ENCODE measurements around the gene ASPSCR1. TPM values are rescaled to one million over a fixed set of nuclear protein-coding genes. Genes with fewer than 3 reads are reported as not detected.
A peak's percentile ranks its signal among the peaks of the same experiment; 100 is the strongest.

Gene ASPSCR1
- total RNA-seq, 1 donor from 2014 or later: 30.4 TPM

DNA sequence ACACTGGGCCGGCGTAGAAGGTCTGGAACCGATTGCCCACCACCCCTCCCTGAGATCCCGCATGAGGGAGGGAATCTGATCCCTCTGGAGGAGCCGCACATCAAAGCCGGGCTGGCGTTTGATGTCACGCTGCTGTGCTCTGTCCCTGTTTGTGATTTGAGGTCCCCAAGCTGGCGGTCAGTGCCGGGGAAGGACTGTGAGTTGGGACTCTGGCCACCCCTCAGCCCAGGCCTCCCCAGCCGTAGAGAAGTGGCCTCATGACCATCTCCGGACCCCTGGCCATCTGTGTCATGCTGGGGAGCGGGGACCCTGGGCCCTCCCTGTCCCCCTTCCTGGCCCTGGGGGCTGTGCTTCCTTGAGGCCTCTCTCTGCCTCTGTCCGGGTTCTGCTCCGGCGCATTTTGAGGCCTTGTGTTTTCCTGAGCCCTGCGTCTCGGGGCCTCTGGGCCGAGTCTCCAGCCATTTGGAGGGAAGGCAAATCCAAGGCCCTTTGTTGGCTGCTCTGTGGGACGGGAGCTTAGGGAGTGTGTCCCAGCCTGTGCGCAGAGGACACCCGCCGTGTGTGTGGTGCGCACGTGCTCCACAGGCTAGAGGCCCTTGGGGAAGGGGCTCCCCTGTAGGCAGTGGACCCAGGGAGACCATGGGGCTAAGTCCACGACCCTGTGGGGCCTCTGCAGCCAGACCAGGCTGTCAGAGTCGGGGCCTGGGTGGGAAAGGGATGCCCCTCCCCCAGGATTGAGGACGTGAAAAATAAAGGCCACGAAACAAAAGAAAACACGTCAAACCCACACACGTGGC, 15.1 kb downstream of the ASPSCR1 start:
- TF ChIP-seq, protein P1, sequence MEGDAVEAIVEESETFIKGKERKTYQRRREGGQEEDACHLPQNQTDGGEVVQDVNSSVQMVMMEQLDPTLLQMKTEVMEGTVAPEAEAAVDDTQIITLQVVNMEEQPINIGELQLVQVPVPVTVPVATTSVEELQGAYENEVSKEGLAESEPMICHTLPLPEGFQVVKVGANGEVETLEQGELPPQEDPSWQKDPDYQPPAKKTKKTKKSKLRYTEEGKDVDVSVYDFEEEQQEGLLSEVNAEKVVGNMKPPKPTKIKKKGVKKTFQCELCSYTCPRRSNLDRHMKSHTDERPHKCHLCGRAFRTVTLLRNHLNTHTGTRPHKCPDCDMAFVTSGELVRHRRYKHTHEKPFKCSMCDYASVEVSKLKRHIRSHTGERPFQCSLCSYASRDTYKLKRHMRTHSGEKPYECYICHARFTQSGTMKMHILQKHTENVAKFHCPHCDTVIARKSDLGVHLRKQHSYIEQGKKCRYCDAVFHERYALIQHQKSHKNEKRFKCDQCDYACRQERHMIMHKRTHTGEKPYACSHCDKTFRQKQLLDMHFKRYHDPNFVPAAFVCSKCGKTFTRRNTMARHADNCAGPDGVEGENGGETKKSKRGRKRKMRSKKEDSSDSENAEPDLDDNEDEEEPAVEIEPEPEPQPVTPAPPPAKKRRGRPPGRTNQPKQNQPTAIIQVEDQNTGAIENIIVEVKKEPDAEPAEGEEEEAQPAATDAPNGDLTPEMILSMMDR (IDR thresholded peaks at IDR 0.05): no peak
- H3K4me3 Mint-ChIP-seq (ENCODE audit: unreplicated experiment): no peak overlapping the region
- DNase-seq (ENCODE audit: low spot score): peak; percentile 81

DNA sequence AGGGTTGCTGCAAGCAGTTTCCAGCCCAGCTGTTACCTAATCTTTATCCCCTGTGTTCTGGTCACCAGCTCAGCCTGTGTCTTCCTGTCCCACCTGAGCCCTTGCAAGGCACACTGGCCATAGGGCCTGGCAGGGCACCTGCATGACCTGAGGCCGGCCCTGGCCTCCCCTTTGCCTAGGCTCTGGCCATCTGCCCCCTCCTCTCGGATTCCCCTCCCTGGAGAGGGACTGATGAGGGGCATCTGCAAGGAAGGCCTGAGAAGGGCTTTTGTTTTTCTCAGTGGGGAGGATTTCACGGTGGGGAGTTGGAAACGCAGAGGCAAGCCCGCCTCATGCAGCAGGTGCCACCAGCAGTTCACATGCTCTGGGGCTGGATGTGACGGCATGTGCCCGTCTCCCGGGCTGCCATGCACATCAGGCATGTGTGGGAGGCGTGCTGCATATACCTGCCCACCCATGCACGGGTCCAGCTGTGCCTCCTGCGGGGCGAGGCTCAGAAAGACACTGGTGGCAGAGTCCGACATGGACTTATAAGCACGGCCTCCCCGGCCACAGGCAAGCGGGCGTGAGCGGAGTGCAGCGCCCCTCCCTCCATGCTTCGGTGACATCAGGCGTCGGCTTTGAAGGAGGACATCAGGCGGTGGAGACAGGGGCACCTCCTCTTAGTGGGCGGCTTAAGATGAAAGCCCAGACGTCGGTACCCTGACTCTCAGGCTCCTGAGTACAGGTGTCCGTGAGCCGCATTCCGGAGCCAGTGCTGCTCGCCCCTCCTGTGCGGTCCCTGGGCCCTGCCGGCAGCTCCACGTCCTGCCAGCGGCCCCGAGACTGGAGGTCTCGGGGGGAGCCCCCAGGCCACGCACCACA, 16.5 kb downstream of the ASPSCR1 start:
- Mint-ChIP-seq H3K27ac (ENCODE audit: unreplicated experiment) (no peak overlapping the region), H3K36me3 (ENCODE audit: low read depth) (peaks cover 11% of the 10 kb centered on the region), H3K9me3 (ENCODE audit: low read depth) (no peaks in the 10 kb centered on the region), H3K4me1 (ENCODE audit: low read depth) (peaks cover 17% of the 10 kb centered on the region), H3K27me3 (ENCODE audit: low read depth) (no peaks in the 10 kb centered on the region), H3K4me3 (ENCODE audit: unreplicated experiment) (no peak overlapping the region)
- peak; percentile 89 for DNase-seq (ENCODE audit: low spot score)
- TF ChIP-seq, protein P1 (IDR thresholded peaks at IDR 0.05): no peak

More for the DNA sequence above, 15.1 kb downstream of the ASPSCR1 start:
- H3K27ac Mint-ChIP-seq (ENCODE audit: unreplicated experiment): peak overlapping the region; percentile 87
- peaks cover 11% of the 10 kb centered on the region for H3K36me3 Mint-ChIP-seq (ENCODE audit: low read depth)
- no peaks in the 10 kb centered on the region for H3K27me3 Mint-ChIP-seq (ENCODE audit: low read depth)
- H3K9me3 Mint-ChIP-seq (ENCODE audit: low read depth): no peaks in the 10 kb centered on the region
- peaks cover 17% of the 10 kb centered on the region for H3K4me1 Mint-ChIP-seq (ENCODE audit: low read depth)

DNA sequence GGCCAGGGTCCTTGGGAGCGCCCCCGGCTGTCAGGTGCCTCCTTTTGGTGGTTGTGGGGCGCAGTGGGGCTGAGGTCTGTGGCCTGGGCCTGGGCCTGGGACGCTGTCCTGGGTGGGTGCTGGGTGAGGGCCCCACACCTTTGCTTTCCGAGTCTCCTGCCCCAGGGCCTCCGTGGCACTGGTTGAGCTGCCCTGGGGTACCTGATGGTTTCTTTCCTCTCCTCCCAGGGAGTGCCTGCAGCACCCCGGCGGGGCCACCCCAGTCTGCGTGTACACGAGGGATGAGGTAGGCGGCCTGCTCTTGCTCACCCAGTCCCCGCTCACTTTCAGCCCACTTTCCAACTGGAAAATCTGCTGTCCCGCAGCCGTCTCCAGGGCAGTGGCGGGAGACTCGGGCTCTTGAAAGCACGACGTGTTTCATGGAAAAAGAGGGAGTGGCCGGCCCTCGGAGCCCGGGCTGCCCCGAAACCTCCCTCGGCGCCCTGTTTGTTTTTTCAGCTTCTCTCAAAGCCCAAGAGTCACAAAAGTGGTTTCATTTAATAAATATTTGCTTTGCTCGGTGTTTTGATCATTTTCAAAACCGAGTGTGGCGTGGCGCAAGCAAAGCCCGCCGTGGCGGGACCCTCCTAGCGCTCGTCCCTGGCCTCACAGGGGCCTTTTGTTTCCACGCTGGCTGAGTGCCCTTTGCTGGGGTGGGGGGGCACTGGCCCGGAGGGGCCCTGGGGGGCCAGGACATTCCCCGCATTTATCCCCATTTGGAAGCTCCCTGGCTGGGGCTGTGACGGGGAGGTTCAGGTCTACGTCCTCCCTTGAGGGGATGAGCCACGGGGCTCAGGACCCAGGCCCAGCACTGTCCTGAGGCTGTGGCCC, 17.4 kb downstream of the ASPSCR1 start:
- Mint-ChIP-seq H3K4me3 (ENCODE audit: unreplicated experiment) (no peak overlapping the region), H3K36me3 (ENCODE audit: low read depth) (peaks cover 7% of the 10 kb centered on the region), H3K27ac (ENCODE audit: unreplicated experiment) (no peak overlapping the region), H3K27me3 (ENCODE audit: low read depth) (no peaks in the 10 kb centered on the region), H3K4me1 (ENCODE audit: low read depth) (peaks cover 17% of the 10 kb centered on the region), H3K9me3 (ENCODE audit: low read depth) (no peaks in the 10 kb centered on the region)
- TF ChIP-seq, protein P1 (IDR thresholded peaks at IDR 0.05): no peak
- peak; percentile 81 for DNase-seq (ENCODE audit: low spot score)

DNA sequence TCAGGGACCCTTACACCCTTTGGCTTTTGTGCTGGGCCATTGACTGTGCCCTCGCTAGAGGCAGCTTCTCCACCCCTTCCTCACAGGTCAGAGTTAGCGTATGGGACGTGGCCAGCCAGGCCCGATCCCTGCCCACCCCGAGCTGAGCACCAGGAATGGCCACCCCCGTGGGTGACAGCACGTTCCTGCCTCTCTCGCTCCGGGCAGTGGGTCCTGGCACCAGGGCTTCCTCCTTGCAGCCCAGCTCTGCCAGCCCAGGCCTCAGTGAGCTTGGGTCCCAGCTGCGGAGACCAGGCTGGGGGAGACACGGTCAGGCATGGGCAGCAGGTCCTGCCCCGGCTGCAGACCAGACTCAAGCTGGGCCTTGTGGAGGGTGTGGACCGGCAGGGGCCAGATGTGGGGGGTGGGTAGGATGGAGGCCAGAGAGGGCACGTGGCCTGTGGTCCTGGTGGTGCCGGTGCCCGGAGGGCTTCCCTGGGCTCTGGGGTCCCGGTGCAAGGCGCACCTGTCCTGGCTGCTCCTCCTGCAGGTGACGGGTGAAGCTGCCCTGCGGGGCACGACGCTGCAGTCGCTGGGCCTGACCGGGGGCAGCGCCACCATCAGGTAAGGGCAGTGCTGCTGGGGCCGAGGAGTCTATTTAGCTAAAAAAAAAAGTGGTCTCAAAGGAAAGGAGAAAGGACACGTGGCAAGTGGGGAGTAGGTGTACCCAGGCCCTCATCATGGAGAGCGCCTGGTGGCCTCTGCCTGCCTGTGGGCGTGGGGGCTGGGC, 18.2 kb downstream of the ASPSCR1 start:
- Mint-ChIP-seq H3K27ac (ENCODE audit: unreplicated experiment) (no peak overlapping the region), H3K4me1 (ENCODE audit: low read depth) (peaks cover 15% of the 10 kb centered on the region)
- TF ChIP-seq, protein P1 (IDR thresholded peaks at IDR 0.05): no peak

More for the DNA sequence above, 18.2 kb downstream of the ASPSCR1 start:
- Mint-ChIP-seq H3K9me3 (ENCODE audit: low read depth) (no peaks in the 10 kb centered on the region), H3K27me3 (ENCODE audit: low read depth) (no peaks in the 10 kb centered on the region), H3K4me3 (ENCODE audit: unreplicated experiment) (no peak overlapping the region), H3K36me3 (ENCODE audit: low read depth) (peaks cover 7% of the 10 kb centered on the region)
- DNase-seq (ENCODE audit: low spot score): peak; percentile 82

All from chondrocyte (in vitro differentiated cells).